Measurements from ENCODE around the gene IL10. TPM values are rescaled to one million over a fixed set of nuclear protein-coding genes. Genes with fewer than 3 reads are reported as not detected.

The IL10 gene
- total RNA-seq, 1 donor, result 5.0 TPM

GRCh38 chr1:206738370-206739366, 33.6 kb downstream of the IL10 start:
- no peak overlapping the region for H3K4me3 ChIP-seq (ENCODE audit: low read length)
- no peaks in the 10 kb centered on the region for H3K27me3 ChIP-seq (ENCODE audit: insufficient read depth, low read length)
- H3K9me3 ChIP-seq (ENCODE audit: low read depth, low read length), result no peaks in the 10 kb centered on the region
- H3K4me1 ChIP-seq (ENCODE audit: insufficient read depth, low read length), result peaks cover 58% of the 10 kb centered on the region

GRCh38 chr1:206737729-206738201, 34.5 kb downstream of the IL10 start:
- Histone ChIP-seq H3K4me1 (ENCODE audit: insufficient read depth, low read length) (peaks cover 58% of the 10 kb centered on the region), H3K9me3 (ENCODE audit: low read depth, low read length) (no peaks in the 10 kb centered on the region), H3K27me3 (ENCODE audit: insufficient read depth, low read length) (no peaks in the 10 kb centered on the region), H3K4me3 (ENCODE audit: low read length) (no peak overlapping the region)

GRCh38 chr1:206736878-206737728, 35.2 kb downstream of the IL10 start:
- Histone ChIP-seq H3K9me3 (ENCODE audit: low read depth, low read length) (no peaks in the 10 kb centered on the region), H3K27me3 (ENCODE audit: insufficient read depth, low read length) (no peaks in the 10 kb centered on the region), H3K4me1 (ENCODE audit: insufficient read depth, low read length) (peaks cover 58% of the 10 kb centered on the region), H3K4me3 (ENCODE audit: low read length) (no peak overlapping the region)

GRCh38 chr1:206735553-206736031, 36.7 kb downstream of the IL10 start:
- Histone ChIP-seq H3K4me3 (ENCODE audit: low read length) (no peak overlapping the region), H3K4me1 (ENCODE audit: insufficient read depth, low read length) (peaks cover 58% of the 10 kb centered on the region), H3K9me3 (ENCODE audit: low read depth, low read length) (no peaks in the 10 kb centered on the region), H3K27me3 (ENCODE audit: insufficient read depth, low read length) (no peaks in the 10 kb centered on the region)

GRCh38 chr1:206734499-206735142, 37.7 kb downstream of the IL10 start:
- H3K27me3 ChIP-seq (ENCODE audit: insufficient read depth, low read length), result no peaks in the 10 kb centered on the region

GRCh38 chr1:206732992-206733391, 39.3 kb downstream of the IL10 start:
- Histone ChIP-seq H3K4me3 (ENCODE audit: low read length) (no peak overlapping the region), H3K9me3 (ENCODE audit: low read depth, low read length) (no peaks in the 10 kb centered on the region), H3K4me1 (ENCODE audit: insufficient read depth, low read length) (peaks cover 48% of the 10 kb centered on the region), H3K27me3 (ENCODE audit: insufficient read depth, low read length) (no peaks in the 10 kb centered on the region)

More at GRCh38 chr1:206734499-206735142, 37.7 kb downstream of the IL10 start:
- Histone ChIP-seq H3K4me3 (ENCODE audit: low read length) (no peak overlapping the region), H3K9me3 (ENCODE audit: low read depth, low read length) (no peaks in the 10 kb centered on the region), H3K4me1 (ENCODE audit: insufficient read depth, low read length) (peaks cover 54% of the 10 kb centered on the region)

GRCh38 chr1:206732508-206732907, 39.8 kb downstream of the IL10 start:
- H3K4me1 ChIP-seq (ENCODE audit: insufficient read depth, low read length), result peaks cover 48% of the 10 kb centered on the region
- no peak overlapping the region for H3K4me3 ChIP-seq (ENCODE audit: low read length)
- H3K9me3 ChIP-seq (ENCODE audit: low read depth, low read length), result no peaks in the 10 kb centered on the region
- H3K27me3 ChIP-seq (ENCODE audit: insufficient read depth, low read length), result no peaks in the 10 kb centered on the region

GRCh38 chr1:206729507-206729906, 42.8 kb downstream of the IL10 start:
- H3K27me3 ChIP-seq (ENCODE audit: insufficient read depth, low read length), result no peaks in the 10 kb centered on the region
- H3K9me3 ChIP-seq (ENCODE audit: low read depth, low read length), result no peaks in the 10 kb centered on the region
- no peak overlapping the region for H3K4me3 ChIP-seq (ENCODE audit: low read length)
- peaks cover 46% of the 10 kb centered on the region for H3K4me1 ChIP-seq (ENCODE audit: insufficient read depth, low read length)

- Histone ChIP-seq H3K9me3 (ENCODE audit: low read depth, low read length) (no peaks in the 10 kb centered on the region), H3K4me1 (ENCODE audit: insufficient read depth, low read length) (peaks cover 47% of the 10 kb centered on the region), H3K4me3 (ENCODE audit: low read length) (no peak overlapping the region), H3K27me3 (ENCODE audit: insufficient read depth, low read length) (no peaks in the 10 kb centered on the region)
Measured at GRCh38 chr1:206729050-206729449, 43.2 kb downstream of the IL10 start.

- peaks cover 52% of the 10 kb centered on the region for H3K4me1 ChIP-seq (ENCODE audit: insufficient read depth, low read length)
- no peak overlapping the region for H3K4me3 ChIP-seq (ENCODE audit: low read length)
- no peaks in the 10 kb centered on the region for H3K9me3 ChIP-seq (ENCODE audit: low read depth, low read length)
- no peaks in the 10 kb centered on the region for H3K27me3 ChIP-seq (ENCODE audit: insufficient read depth, low read length)
Measured at GRCh38 chr1:206728697-206728987, 43.7 kb downstream of the IL10 start.

GRCh38 chr1:206727981-206728696, 44.2 kb downstream of the IL10 start:
- Histone ChIP-seq H3K9me3 (ENCODE audit: low read depth, low read length) (no peaks in the 10 kb centered on the region), H3K4me1 (ENCODE audit: insufficient read depth, low read length) (peaks cover 56% of the 10 kb centered on the region), H3K4me3 (ENCODE audit: low read length) (no peak overlapping the region), H3K27me3 (ENCODE audit: insufficient read depth, low read length) (no peaks in the 10 kb centered on the region)

GRCh38 chr1:206725109-206725963, 47.0 kb downstream of the IL10 start:
- Histone ChIP-seq H3K9me3 (ENCODE audit: low read depth, low read length) (no peaks in the 10 kb centered on the region), H3K27me3 (ENCODE audit: insufficient read depth, low read length) (no peaks in the 10 kb centered on the region), H3K4me3 (ENCODE audit: low read length) (no peak overlapping the region), H3K4me1 (ENCODE audit: insufficient read depth, low read length) (peaks cover 67% of the 10 kb centered on the region)

GRCh38 chr1:206723805-206724472, 48.4 kb downstream of the IL10 start:
- Histone ChIP-seq H3K9me3 (ENCODE audit: low read depth, low read length) (no peaks in the 10 kb centered on the region), H3K4me3 (ENCODE audit: low read length) (no peak overlapping the region), H3K27me3 (ENCODE audit: insufficient read depth, low read length) (no peaks in the 10 kb centered on the region), H3K4me1 (ENCODE audit: insufficient read depth, low read length) (peaks cover 79% of the 10 kb centered on the region)
